ENCODE data around the gene CAMSAP1.

CAMSAP1 gene

GRCh38 chr9:135809166-135809565, 98.2 kb downstream of the CAMSAP1 start:
- DNase-seq: no peak

DNA sequence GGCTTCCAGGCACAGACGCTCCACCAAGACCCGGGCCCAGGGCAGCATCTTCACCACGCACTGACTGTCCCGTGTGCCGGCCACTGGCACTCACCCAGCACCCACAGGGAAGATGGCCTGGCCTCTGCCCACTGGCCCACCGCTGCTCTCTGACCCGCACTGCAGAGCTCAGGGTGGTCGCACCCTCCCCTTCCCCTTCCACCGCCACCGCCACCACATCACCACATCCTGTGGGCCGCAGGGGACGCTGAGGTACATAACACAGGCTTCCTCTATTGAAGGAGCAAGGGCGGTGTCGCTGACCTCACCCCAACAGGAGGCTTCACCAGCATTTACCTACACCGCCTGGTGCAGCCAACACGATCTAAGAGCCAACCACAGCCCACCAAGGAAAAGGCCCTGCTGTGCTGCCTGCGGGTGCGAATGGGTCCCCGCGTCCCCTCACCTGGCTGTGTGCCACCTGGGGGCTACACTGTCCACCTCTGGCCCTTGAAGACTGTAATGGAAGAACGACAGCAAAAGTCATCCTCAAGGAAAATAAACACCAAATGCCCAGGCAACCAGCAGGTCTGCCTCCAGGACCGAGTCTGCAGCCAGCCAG, 101.8 kb downstream of the CAMSAP1 start:
- no peak for DNase-seq

GRCh38 chr9:135804581-135805421, 102.5 kb downstream of the CAMSAP1 start:
- no peak for DNase-seq

- no peak for DNase-seq
Observed at GRCh38 chr9:135803441-135803840, 103.9 kb downstream of the CAMSAP1 start.

- DNase-seq: no peak
Observed at GRCh38 chr9:135802876-135803419, 104.4 kb downstream of the CAMSAP1 start.

DNA sequence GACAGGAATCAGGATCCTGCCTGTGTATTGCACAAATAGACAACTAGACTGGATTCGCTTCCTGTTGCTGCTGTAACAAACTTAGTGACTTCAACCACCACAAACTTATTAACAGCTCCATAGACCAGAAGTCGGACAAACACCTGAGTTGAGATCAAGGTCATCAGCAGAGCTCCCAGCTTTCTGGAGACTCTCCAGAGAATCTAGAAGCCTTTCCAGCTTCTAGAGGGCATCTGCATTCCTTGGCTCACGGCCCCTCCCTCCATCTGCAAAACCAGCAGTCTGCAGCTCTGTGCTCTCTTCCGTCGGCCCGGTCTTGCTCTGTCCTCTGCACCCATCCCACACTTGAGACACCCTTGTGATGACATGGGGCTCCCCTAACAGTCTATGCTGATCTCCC, 106.3 kb downstream of the CAMSAP1 start:
- no peak for DNase-seq

DNA sequence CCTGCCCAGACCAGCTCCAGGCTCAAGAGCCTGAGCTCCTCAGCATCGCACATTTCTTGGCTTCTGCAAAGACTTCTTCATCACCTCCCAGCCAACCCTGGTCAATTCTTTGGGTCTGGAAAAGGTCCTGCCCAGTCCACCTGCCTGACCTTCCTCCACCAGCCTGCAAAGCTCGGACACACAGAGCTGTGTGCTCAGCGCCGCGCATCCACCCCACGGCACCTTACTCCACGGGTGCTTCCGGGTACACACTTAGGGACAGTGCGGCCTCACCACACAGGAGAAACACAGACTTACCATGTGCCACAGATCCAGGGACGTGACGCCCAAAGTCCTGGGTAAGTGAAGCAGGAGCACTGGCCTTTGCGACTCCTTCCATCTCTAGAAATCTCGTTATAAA, 108.1 kb downstream of the CAMSAP1 start:
- no peak for DNase-seq

GRCh38 chr9:135798263-135798585, 109.1 kb downstream of the CAMSAP1 start:
- no peak for DNase-seq

GRCh38 chr9:135797507-135798262, 109.7 kb downstream of the CAMSAP1 start:
- peak; percentile 12 for DNase-seq

- no peak for DNase-seq
Observed at GRCh38 chr9:135796784-135797485, 110.4 kb downstream of the CAMSAP1 start.

DNA sequence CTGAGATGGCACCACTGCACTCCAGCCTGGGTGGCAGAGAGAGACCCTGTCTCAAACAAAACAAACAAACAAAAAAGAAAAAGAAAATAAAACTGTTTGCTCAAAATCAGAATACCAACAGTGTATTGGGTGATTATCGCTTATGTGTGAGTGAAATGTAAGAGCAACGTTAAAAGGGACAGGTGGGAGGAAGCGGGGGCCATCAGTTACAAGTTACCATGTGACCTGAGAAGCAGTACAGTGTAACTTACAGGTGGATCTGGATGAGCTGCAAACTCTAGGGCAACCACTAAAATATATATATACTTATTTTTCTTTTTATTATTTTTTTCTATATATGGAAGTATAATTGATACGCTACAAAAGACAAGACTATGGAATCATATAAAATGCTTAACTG, 112.0 kb downstream of the CAMSAP1 start:
- DNase-seq: no peak

DNA sequence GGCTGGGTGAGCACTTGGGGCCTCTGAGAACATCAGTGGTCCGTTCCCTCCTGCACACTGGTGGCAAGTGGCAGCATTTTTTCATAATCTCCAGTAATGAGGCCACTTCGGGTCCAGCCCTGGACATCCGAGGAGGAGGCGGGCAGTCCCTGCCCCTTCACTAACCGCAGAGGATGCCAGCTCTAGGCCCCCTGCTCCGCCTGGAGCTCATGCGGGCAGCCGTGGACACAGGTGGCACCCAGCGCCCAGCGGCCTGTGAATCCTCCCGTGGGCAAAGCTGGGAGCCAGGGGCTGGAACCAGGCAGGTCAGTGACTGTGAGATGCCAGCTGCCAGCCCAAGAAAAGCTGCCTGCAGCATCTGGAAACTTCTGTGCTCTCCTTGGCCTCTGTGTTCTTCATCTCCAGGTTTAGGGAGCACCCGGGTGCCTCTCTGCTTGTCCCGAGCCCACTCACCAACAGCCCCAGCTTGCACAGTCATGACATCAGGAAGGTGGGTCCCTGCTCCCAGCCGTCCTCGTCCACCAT, 112.9 kb downstream of the CAMSAP1 start:
- DNase-seq: no peak

- DNase-seq: no peak
Observed at GRCh38 chr9:135794057-135794335, 113.3 kb downstream of the CAMSAP1 start.

- DNase-seq: no peak
Observed at GRCh38 chr9:135793221-135794056, 113.9 kb downstream of the CAMSAP1 start.

DNA sequence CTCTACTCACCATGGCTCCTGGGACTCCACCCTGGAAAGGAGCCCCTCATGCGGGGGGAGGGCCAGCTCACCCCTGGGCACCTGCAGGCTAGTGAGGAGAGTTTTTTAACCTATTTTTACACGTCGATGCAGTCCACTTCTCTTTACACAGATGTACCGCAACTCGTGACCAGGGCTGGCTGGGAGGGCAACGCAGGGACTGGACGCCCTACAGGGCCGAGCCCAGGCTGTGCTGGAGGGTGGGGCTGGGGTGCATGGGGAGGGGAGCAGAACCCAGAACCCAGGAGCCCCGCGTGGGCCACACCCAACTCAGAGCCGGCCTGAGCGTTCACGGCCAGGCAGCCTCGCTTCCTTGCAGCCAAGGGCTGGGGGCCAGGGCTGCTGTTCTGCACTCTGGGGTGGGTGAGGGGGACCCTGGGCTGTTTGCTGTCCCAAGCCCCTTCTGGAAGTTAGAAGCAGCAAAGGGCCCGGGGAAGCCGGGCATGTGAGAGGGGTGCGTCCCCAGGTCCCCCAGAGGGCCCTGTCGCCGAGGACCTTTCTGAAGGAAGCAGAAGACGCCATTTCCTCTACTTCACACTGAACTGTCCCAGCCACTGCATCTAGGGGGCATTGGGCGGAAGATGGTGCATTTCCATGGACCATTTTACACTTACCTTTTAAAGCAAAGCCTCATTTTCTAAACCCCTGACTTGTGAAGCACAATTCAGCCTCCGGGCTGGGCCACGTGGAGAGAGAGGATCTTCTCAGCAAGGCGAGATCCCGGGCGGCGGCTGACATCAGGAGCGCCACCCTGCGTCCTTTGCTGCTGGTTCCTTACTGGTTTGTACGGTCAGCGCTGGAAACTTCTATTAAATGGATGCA, 114.8 kb downstream of the CAMSAP1 start:
- DNase-seq: no peak

DNA sequence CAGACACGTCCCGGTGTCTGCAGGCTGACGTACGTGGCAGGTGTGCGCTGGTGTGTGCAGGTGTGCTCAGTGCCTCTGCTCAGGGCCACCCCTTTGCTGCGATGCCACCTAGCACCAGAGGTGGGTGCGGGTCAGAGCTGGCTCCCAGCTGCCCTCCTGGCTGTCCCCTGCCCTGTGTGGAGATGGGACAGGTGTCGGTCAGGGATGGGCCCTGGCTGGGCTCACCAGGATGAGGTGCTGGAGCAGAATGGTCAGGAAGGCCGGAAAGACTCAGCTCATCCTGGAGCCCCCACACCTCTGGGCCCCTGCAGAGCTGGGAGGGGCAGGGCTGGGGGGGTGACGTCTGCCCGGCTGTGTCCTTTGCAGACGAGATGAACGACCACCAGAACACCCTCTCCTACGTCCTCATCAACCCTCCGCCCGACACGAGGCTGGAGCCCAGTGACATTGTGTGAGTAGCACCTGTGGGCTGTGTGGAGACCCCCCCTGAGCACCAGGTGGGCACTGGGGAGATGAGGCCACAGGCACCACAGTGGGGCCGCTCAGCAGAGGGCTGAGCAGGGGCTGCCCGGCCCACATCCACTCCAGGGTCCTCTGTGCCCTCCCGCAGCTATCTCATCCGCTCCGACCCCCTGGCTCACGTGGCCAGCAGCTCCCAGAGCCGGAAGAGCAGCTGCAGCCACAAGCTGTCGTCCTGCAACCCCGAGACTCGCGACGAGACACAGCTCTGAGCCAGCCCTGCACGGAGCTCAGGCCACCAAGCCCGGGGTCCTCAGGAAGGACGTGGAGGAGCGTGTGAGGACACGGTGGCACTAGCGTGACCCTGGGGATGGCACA, 115.7 kb downstream of the CAMSAP1 start:
- DNase-seq: no peak

DNA sequence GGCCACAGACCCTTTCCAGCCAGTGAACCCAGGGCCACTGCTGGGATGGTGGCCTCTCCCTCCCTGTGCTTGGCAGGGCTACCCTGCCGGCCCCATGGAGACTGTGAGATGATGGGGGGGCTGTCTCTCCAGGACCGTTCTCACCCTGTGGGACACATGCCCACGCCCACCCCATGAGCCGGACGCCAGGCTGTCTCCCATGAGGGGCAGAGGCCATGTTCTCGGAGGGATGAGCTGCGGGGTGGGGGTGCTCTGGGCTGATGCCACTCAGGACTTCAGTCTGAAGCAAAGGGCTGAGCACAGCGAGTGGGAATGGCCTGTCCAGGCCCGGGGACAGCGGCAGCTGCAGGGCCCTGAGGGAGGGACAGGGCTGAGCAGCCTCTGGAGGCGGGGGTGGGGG, 116.5 kb downstream of the CAMSAP1 start:
- no peak for DNase-seq

DNA sequence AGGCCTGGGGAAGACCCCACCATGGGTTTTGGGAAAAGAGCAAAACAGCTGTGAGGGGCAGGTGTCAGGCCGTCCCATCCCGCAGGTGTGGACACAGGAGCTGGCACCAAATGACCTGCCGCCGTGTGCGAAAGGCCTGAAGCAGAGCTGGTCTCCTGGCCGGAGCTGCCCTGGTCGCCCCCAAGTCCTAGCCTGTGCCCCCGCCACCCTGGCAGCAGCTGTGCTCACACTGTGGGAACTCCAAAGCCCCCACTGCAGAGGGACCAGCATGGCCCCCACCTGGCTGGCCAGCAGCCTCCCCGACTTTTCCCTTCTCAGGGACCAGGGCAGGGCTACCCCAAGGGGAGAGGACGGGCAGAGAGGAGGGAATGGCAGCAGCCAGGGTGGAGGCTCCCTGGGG, 117.0 kb downstream of the CAMSAP1 start:
- DNase-seq: no peak

- no peak for DNase-seq
Observed at GRCh38 chr9:135789838-135790291, 117.5 kb downstream of the CAMSAP1 start.

Measured in T-helper 9 cell (primary cell).